HL-60 (cell line): ENCODE data around the gene CAP1.

ENCODE experiments used
- DNase-seq, 2 experiments: peaks; one replicate each; pipeline ENCODE4 v3.0.0-alpha.2; 2010 to 2020; ENCODE audit warnings: low read depth in 1 of 2, low spot score in 1 of 2
- H3K27ac ChIP-seq: fragments of 250-450 bp; sonication (Bioruptor Pico); replicated peaks from 2 replicates; pipeline ENCODE4 v1.5.1; 2020; ENCODE audit warnings: mild to moderate bottlenecking, moderate library complexity
- H3K27me3 ChIP-seq: fragments of 250-450 bp; sonication (Bioruptor Pico); 2 replicates; pipeline ENCODE4 v1.5.1; 2021; ENCODE audit warnings: mild to moderate bottlenecking, moderate library complexity; ENCODE audit not compliant: insufficient read depth, poor library complexity, severe bottlenecking
- H3K4me3 ChIP-seq: replicated peaks from 2 replicates; pipeline ENCODE4 v1.5.1; 2011; ENCODE audit warnings: mild to moderate bottlenecking, control low read depth, low read length; ENCODE audit not compliant: insufficient read depth
- GABPA ChIP-seq: IDR thresholded peaks from 2 replicates; pipeline ENCODE4 v1.6.1; 2012; ENCODE audit warnings: low read depth
- POLR2AphosphoS5 ChIP-seq: IDR thresholded peaks from 2 replicates; pipeline ENCODE4 v1.6.1; 2012; ENCODE audit warnings: low read depth
- SPI1 ChIP-seq: IDR thresholded peaks from 2 replicates; pipeline ENCODE4 v1.6.1; 2012; ENCODE audit warnings: low read depth, mild to moderate bottlenecking, borderline replicate concordance
- TF ChIP-seq, protein P1 (sequence below): IDR thresholded peaks from 2 replicates; pipeline ENCODE4 v1.6.1; 2012; ENCODE audit warnings: low read depth; ENCODE audit not compliant: insufficient replicate concordance
- TF ChIP-seq, protein P2 (sequence below): IDR thresholded peaks from one replicate; pipeline ENCODE4 v1.5.1; 2011; ENCODE audit warnings: low read length, control low read depth, inconsistent platforms; ENCODE audit not compliant: insufficient read depth

The CAP1 gene

DNA sequence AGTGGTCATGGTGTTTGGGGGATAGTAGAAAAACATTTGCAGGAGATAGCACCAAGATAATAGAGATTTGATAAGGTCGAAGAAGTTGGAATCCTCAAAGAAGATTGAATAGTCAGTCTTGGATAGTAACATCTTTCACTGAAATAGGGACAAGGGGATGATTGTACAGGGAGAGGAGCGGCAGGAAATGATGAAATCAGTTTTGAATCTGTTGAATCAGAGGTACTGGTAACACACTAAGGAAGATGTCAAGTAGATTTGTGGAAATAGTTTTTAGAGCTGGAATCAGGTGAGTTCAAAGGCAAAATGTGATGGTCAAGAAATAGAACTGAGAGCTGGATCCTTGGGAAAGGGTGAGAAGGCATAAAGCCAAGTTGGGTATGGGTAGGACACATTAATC lies 26.5 kb downstream of the CAP1 start:
- TF ChIP-seq SPI1 (no peak), POLR2AphosphoS5 (no peak), GABPA (no peak)
- TF ChIP-seq, protein P1, sequence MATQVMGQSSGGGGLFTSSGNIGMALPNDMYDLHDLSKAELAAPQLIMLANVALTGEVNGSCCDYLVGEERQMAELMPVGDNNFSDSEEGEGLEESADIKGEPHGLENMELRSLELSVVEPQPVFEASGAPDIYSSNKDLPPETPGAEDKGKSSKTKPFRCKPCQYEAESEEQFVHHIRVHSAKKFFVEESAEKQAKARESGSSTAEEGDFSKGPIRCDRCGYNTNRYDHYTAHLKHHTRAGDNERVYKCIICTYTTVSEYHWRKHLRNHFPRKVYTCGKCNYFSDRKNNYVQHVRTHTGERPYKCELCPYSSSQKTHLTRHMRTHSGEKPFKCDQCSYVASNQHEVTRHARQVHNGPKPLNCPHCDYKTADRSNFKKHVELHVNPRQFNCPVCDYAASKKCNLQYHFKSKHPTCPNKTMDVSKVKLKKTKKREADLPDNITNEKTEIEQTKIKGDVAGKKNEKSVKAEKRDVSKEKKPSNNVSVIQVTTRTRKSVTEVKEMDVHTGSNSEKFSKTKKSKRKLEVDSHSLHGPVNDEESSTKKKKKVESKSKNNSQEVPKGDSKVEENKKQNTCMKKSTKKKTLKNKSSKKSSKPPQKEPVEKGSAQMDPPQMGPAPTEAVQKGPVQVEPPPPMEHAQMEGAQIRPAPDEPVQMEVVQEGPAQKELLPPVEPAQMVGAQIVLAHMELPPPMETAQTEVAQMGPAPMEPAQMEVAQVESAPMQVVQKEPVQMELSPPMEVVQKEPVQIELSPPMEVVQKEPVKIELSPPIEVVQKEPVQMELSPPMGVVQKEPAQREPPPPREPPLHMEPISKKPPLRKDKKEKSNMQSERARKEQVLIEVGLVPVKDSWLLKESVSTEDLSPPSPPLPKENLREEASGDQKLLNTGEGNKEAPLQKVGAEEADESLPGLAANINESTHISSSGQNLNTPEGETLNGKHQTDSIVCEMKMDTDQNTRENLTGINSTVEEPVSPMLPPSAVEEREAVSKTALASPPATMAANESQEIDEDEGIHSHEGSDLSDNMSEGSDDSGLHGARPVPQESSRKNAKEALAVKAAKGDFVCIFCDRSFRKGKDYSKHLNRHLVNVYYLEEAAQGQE = no peak
- TF ChIP-seq, protein P2, sequence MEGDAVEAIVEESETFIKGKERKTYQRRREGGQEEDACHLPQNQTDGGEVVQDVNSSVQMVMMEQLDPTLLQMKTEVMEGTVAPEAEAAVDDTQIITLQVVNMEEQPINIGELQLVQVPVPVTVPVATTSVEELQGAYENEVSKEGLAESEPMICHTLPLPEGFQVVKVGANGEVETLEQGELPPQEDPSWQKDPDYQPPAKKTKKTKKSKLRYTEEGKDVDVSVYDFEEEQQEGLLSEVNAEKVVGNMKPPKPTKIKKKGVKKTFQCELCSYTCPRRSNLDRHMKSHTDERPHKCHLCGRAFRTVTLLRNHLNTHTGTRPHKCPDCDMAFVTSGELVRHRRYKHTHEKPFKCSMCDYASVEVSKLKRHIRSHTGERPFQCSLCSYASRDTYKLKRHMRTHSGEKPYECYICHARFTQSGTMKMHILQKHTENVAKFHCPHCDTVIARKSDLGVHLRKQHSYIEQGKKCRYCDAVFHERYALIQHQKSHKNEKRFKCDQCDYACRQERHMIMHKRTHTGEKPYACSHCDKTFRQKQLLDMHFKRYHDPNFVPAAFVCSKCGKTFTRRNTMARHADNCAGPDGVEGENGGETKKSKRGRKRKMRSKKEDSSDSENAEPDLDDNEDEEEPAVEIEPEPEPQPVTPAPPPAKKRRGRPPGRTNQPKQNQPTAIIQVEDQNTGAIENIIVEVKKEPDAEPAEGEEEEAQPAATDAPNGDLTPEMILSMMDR = no peak
- Histone ChIP-seq H3K4me3 (no peak overlapping the region), H3K27ac (peak overlapping the region; percentile 10; the same call in 1 of the 2 replicates), H3K27me3 (no peaks in the 10 kb centered on the region)
- no peak for DNase-seq

DNA sequence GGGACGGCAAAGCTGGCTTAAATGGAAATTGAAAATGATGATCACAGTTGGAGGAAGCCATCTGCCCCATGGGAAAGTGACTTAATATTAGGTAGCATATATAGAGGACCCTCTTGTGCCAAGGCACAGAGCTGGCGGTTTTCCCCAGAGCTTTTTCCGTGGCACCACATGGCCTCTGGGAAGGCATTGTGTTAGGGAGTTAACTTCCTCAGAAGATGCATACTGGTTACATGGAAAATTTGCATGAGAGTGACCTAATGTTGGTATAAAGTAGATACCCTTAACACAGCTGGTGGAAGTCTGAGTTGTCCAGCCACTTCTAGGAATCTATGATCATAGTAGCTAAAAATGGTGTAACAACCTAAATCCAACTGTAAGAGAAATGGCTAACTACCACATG lies 27.3 kb downstream of the CAP1 start:
- Histone ChIP-seq H3K27me3 (no peaks in the 10 kb centered on the region), H3K4me3 (no peak overlapping the region), H3K27ac (no peak overlapping the region)
- no peak for DNase-seq
- TF ChIP-seq, protein P2 = no peak
- TF ChIP-seq, protein P1 = no peak
- TF ChIP-seq SPI1 (no peak), POLR2AphosphoS5 (no peak), GABPA (no peak)

DNA sequence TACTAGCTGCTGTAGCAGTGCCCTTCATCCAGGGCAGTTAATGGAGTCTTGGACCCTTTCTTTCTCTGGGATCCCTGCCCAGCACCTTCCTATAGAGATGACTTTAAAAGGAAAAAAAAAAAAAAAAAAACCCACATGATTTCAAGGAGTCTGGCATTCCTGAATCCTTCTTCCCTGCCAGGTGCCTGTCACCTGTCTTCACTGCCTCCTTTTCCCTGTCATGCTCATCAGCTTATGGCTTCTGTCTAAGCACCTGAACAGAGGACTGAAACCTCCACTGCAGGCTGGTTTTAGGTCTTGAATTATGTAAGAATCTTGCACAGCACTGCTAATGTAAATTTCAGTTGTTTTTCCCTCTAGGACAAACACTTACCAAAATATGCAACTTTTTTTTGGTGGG lies 31.6 kb downstream of the CAP1 start:
- Histone ChIP-seq H3K4me3 (no peak overlapping the region), H3K27ac (no peak overlapping the region), H3K27me3 (no peaks in the 10 kb centered on the region)
- TF ChIP-seq SPI1 (no peak), POLR2AphosphoS5 (no peak), GABPA (no peak)
- TF ChIP-seq, protein P1 = no peak
- TF ChIP-seq, protein P2 = no peak
- no peak for DNase-seq
